HG03280 (cell line): ENCODE results near the gene MTNR1A.
A peak's percentile ranks its signal among the peaks of the same experiment; 100 is the strongest.

Source experiments
- ATAC-seq: cut with Tn5 transposase; IDR thresholded peaks from one replicate; pipeline ENCODE4 v1.9.1; 2021; ENCODE audit warnings: mild to moderate bottlenecking, moderate library complexity; ENCODE audit not compliant: unreplicated experiment

The MTNR1A gene

DNA sequence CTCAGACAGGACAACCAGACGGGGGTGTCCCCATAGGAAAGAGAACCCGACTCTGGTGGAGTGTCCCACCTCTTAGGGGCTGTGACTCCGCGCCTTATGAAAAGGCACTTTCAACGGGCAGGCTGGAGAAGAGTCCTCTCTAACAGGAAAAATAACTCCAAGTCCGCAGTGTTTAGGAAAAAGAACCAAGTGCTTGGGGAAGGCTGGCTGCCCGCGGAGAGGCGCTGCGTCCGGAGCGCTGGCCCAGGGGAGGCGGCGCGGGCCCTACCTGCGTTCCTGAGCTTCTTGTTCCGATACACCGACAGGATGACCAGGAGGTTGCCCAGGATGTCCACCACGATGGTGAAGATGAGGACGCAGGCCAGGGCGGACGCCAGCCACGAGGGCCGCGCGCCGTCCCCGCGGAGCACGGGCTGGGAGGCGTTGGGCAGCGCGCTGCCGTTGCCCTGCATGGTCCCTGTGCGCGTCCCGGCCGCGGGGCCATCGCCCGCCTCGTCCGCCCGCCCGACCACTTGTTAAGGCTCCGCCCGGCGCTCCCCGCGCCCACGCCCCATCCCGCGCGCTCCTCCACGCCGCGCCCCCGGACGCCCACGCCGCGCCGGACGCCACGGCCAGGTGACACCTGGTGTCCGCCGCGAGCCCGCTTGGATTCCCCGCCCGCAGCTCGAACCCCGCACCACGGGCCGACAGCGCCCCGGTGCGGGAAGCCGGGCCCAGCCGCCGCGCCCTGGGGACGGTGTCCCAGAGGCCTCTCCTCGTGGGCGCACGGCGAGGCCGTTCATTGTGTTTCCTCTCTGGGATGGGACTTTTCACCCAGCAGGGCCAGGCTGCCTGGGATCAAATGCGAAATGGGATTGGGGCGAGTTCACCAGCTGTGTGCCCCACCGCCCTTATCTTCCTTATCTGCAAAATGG is at the start of gene MTNR1A:
Gene MTNR1A, minus strand, starts transcription at position 654 of the 914 bp plus-strand sequence. Its CDS starts 202 bp downstream, at position 452.
- no peak for ATAC-seq

GRCh38 chr4:186604124-186604807 is 48.9 kb upstream of the MTNR1A start:
- ATAC-seq = no peak

GRCh38 chr4:186602978-186603377 is 47.6 kb upstream of the MTNR1A start:
- ATAC-seq = no peak

DNA sequence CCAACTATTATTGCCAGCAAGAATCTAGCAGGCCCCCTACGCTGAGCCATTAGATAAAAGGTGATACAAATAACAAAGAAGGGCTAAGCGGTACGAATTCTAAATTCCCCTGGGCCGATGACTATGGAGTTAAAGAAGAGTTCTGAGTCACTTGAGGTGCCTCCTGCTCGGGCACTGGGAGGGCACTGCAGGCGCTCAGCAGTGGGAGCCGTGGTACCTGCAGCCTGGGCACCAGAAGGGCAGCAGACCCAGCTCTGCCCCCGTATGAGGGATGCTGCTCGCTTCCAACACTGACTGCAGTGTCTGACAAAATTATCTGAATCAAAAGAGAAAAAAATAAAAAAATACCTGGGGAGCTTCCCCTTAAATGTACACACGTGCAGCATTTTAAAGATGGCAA is 44.1 kb upstream of the MTNR1A start:
- ATAC-seq = no peak

GRCh38 chr4:186598686-186599085 is 43.3 kb upstream of the MTNR1A start:
- ATAC-seq = no peak

- ATAC-seq = no peak
Observed at GRCh38 chr4:186596850-186597390, 41.6 kb upstream of the MTNR1A start.

DNA sequence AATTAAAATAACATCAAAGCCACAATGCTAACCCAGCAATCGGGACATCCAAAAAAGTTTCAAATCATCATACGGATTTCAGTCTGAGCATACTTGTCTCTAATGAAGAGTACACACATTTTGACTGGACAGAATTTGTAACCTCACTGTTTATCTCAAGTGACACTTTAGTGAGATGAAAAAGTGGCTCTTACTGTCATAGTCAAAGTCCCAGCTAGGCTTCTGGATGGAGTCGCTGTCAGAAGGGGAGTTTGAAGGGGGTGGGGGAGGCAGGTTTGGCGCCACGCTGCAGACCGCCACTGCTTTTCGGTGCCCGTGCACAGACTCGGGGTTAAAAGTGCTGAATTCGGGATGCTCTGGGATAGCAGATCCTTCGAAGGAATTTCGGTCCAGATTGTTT is 41.0 kb upstream of the MTNR1A start:
- no peak for ATAC-seq

- no peak for ATAC-seq
Observed at GRCh38 chr4:186593587-186593973, 38.2 kb upstream of the MTNR1A start.

DNA sequence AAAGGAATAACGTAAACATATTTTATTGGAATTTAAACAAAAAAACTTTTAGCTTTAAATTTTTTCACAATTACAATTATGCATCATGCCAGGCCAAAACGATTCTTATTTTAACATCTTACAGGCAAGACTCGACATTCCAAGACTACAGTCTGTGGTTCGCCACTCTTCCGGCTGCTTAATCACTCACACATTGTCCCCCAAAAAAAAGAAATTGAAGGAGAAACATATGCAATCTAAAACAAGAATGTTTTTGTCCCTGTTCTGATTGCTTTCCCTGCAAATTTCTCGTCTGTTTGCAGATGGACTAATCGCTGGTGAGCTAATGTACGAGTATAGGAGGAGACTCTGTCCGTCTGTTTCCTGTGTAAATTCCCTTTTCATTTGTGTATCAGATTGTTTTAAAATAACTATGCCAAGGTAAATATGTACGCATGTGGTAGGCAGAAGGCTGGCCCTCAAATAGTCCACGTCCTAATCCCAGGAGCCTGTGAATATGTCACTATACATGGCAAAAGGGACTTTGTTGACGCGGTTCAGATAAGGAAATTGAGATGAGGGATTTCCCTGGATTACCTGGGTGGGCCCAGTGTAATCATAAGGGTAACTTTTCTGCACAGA is 37.7 kb upstream of the MTNR1A start:
- ATAC-seq = no peak

DNA sequence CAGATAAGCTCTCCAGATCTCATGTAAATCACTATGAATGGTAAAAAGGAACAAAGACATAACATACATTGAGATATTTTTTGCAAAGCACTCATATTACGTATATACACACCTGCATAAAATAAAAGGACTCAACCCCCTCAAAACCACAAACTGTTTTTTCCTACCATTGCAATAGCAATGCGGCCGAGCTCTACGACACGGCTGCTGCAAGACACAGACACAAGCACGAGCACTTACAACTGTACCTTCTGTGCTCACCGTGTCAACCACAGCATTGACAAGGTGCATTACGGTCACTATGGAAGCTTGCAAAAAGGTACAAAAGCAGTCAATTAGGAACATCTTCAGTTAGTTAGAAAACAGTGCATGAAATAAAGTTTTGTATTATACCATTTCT is 37.1 kb upstream of the MTNR1A start:
- no peak for ATAC-seq

GRCh38 chr4:186591651-186592050 is 36.3 kb upstream of the MTNR1A start:
- no peak for ATAC-seq

GRCh38 chr4:186588503-186588902 is 33.1 kb upstream of the MTNR1A start:
- ATAC-seq = no peak

DNA sequence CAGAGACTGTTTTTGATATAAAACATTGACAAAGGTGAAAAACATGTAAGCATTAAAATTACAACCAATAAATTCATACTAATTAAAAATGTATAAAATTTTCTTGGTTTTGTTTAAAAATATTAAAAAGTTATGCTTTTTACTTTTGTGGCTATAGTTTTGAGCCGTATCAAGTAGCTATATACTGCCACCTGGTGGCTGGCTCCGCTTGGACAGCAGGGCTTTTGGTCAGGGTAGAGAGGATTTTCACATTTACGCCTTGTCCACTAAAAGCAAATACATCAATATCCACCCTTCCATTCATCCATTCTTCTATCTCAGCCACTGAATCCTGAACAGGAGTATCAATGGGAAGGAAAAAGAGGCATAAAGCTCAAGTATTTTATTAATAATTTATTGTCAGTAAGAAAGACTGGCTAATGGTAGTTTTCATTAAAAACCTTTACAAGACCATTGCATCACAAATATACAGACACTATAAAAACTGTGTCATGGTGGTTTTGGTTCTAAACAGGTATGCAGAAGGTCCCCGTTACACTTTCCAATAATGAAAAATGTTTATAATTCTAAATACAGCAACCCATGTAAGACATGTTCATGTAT is 32.1 kb upstream of the MTNR1A start:
- peak; percentile 65 for ATAC-seq

DNA sequence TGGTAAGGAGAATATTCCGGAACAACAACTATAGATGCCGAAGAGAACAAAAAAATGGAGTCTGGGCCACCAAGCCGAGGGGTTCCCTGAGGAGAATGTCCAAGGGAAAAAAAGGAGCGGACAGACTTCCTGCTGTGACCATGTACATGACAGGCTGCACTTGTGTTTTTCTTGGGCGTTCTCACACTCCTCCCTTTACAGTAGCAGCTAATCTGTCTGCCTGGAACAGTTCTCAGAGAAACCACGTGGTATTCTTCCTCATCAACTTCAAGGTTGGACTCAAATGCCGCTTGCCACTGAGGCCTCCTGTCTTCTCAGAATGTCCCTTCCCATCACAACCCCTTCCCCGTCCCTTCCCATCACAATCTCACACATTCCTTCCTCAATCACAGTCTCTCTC is 30.8 kb upstream of the MTNR1A start:
- no peak for ATAC-seq

GRCh38 chr4:186584912-186585311 is 29.5 kb upstream of the MTNR1A start:
- no peak for ATAC-seq

GRCh38 chr4:186581421-186581820 is 26.1 kb upstream of the MTNR1A start:
- no peak for ATAC-seq

DNA sequence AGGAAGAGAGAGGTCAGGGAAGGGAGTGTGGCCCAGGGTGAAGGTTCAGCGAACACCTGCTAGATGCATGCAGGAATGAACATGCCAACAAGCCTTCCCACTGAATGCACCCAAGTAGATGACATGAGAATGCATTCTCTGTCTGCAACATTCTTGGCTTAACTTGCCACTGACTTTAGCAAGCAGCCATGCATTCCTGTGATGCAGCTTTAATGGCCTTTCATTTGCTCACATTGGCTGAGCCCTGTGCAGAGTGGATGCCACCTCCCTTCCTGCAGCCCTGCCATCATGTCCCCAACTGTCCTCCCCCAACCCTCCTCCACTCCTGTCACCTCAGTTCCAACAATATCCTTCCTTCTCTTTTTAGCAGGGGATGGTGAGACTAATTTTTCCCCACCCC is 25.3 kb upstream of the MTNR1A start:
- ATAC-seq = no peak

- ATAC-seq = no peak
Observed at GRCh38 chr4:186570193-186570996, 15.0 kb upstream of the MTNR1A start.

- no peak for ATAC-seq
Observed at GRCh38 chr4:186569533-186570192, 14.3 kb upstream of the MTNR1A start.

DNA sequence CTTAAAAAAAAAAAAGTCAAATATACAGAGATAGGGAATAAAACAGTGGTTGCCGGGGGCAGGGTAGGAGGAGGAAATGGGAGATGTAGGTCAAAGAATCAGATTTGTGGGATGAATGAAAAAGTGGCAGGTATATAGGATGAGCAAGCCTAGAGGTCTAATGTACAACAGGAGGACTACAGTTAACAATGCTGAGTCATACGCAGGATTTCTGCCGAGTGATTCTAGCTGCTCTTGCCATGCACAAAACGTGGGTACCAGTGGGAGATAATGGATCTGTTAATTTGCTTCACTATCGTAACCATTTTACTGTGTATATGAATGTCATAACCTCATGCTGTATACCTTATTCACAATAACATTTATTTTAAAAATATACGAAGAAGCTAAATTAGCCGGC is 10.7 kb upstream of the MTNR1A start:
- no peak for ATAC-seq
